G401 (cell line): ENCODE data around the gene GNB1L. TPM values are rescaled to one million over a fixed set of nuclear protein-coding genes. Genes with fewer than 3 reads are reported as not detected.

ENCODE experiments used
- DNase-seq: peaks from one replicate; pipeline ENCODE4 v3.0.0-alpha.2; 2015; ENCODE audit warnings: low spot score
- in situ Hi-C: cut with HindIII; loops from 2 replicates; pipeline ENCODE4 v1.10.0; 2016; ENCODE audit warnings: low sequenced_read_pairs, mixed read lengths
- total RNA-seq: library from RNA; depleted of rRNA; stranded (reverse); fragments of >200 nt; shearing (Covaris generic); gene quantifications from 2 replicates; pipeline ENCODE4 v1.2.3, GENCODE V29; 2014; rRNA removed

Gene GNB1L
- total RNA-seq, 1 experiment from 2014 or later: 20.4 TPM

GRCh38 chr22:19738664-19739447 lies 115.8 kb downstream of the GNB1L start:
- no peak for DNase-seq
- in situ Hi-C loops: no loop called here

- no peak for DNase-seq
- in situ Hi-C loops: no loop called here
These were observed 116.6 kb downstream of the GNB1L start for GRCh38 chr22:19737846-19738663.

GRCh38 chr22:19735665-19736510 lies 118.8 kb downstream of the GNB1L start:
- no peak for DNase-seq
- in situ Hi-C loops: no loop called here

- in situ Hi-C loops: no loop called here
- DNase-seq: no peak
These were observed 119.8 kb downstream of the GNB1L start for GRCh38 chr22:19734837-19735382.

- in situ Hi-C loops: no loop called here
- DNase-seq: no peak
These were observed 120.5 kb downstream of the GNB1L start for GRCh38 chr22:19734163-19734562.

GRCh38 chr22:19733755-19734154 lies 120.9 kb downstream of the GNB1L start:
- in situ Hi-C loops: no loop called here
- DNase-seq: no peak

Other genes starting within 250 kb of the GNB1L start
- 8.3 and 21.4 TPM in 2 replicates for gene SEPTIN5, start 140.4 kb downstream of the GNB1L start, total RNA-seq
- gene GP1BB, start 131.3 kb downstream of the GNB1L start, total RNA-seq: 3.2 and 4.7 TPM in 2 replicates
- 15.4 and 32.1 TPM in 2 replicates for gene TBX1, start 94.1 kb downstream of the GNB1L start, total RNA-seq
- 4.6 and 11.0 TPM in 2 replicates for gene RTL10, start within 50 bp of the GNB1L start, total RNA-seq
- gene COMT, start 86.9 kb upstream of the GNB1L start, total RNA-seq: 142 and 187 TPM in 2 replicates
- 86.5 and 96.6 TPM in 2 replicates for gene TXNRD2, start 86.9 kb upstream of the GNB1L start, total RNA-seq
- 13.8 and 14.9 TPM in 2 replicates for gene ARVCF, start 161.9 kb upstream of the GNB1L start, total RNA-seq
- 13.2 and 19.0 TPM in 2 replicates for gene TANGO2, start 166.2 kb upstream of the GNB1L start, total RNA-seq
- gene DGCR8, start 225.4 kb upstream of the GNB1L start, total RNA-seq: 21.5 and 22.0 TPM in 2 replicates